ENCODE measurements around the gene RASD2. TPM values are rescaled to one million over a fixed set of nuclear protein-coding genes. Genes with fewer than 3 reads are reported as not detected.

RASD2 gene
- total RNA-seq, 1 experiment from 2014 or later, result 0.42 TPM

- no peak overlapping the region for H3K4me3 Mint-ChIP-seq
- H3K23me2 ChIP-seq (ENCODE audit: insufficient read length, low read depth, low read length, poor library complexity, severe bottlenecking), result no peaks in the 10 kb centered on the region
- H2BK15ac ChIP-seq (ENCODE audit: low read depth, low read length), result no peak overlapping the region
- DNase-seq, result no peak
- no peak overlapping the region for H4K8ac ChIP-seq (replicated peaks; ENCODE audit: insufficient read length, low read depth, low read length)
- H2BK120ac ChIP-seq (ENCODE audit: low read depth, low read length, poor library complexity, severe bottlenecking), result no peak overlapping the region
- H3K79me2 ChIP-seq (ENCODE audit: insufficient read depth, low read length), result no peaks in the 10 kb centered on the region
- no peaks in the 10 kb centered on the region for H3K4me1 ChIP-seq (ENCODE audit: insufficient read depth, low read length)
- H3K36me3 Mint-ChIP-seq (ENCODE audit: insufficient read depth in 1 of 3, low read depth in 3 of 3), result no peaks in the 10 kb centered on the region; a peak in 1 of 7 replicates
- H3K14ac ChIP-seq (ENCODE audit: insufficient read depth, low read length), result no peak overlapping the region
- H3K27ac Mint-ChIP-seq, result peak overlapping the region in 1 of 3 experiments; percentile 20; a peak in 1 of 7 replicates
- H2BK12ac ChIP-seq (ENCODE audit: insufficient read length, low read depth, low read length), result no peak overlapping the region
- no peak overlapping the region for H3K23ac ChIP-seq (ENCODE audit: insufficient read length, low read depth, low read length)
- H3K27me3 ChIP-seq (ENCODE audit: insufficient read depth, low read length), result no peaks in the 10 kb centered on the region
- WGBS (ENCODE audit: extremely low coverage, insufficient read length, low lambda C conversion rate), result no CpG with 5 or more reads among the region's 10 CpGs
- H4K91ac ChIP-seq (ENCODE audit: insufficient read length, low read depth, low read length), result no peak overlapping the region
- H4K20me1 ChIP-seq (ENCODE audit: control insufficient read depth, insufficient read depth, insufficient read length), result no peaks in the 10 kb centered on the region
- no peak overlapping the region for H3K18ac ChIP-seq (ENCODE audit: insufficient read length, low read depth, low read length)
- no peak overlapping the region for H2BK20ac ChIP-seq (ENCODE audit: low read depth, low read length, poor library complexity, severe bottlenecking)
- no peak overlapping the region for H3K4me2 ChIP-seq (ENCODE audit: insufficient read depth, insufficient read length, low read length)
- no peak overlapping the region for H4K5ac ChIP-seq (ENCODE audit: insufficient read length, low read depth, low read length)
- no peak overlapping the region for H3K56ac ChIP-seq (ENCODE audit: insufficient read length, low read depth, low read length)
- no peaks in the 10 kb centered on the region for H3K79me1 ChIP-seq (ENCODE audit: insufficient read depth, low read depth, low read length, poor library complexity, severe bottlenecking)
- no peak overlapping the region for H3K4ac ChIP-seq (ENCODE audit: low read depth, low read length)
- no peaks in the 10 kb centered on the region for H3K9me3 ChIP-seq (ENCODE audit: control insufficient read depth, low read depth, low read length)
- no peak overlapping the region for H3K9ac ChIP-seq (ENCODE audit: extremely low read depth, insufficient read length, low read length)
- peaks cover 11% of the 10 kb centered on the region for H3K27me3 Mint-ChIP-seq (ENCODE audit: low read depth)
- H2BK5ac ChIP-seq (ENCODE audit: insufficient read length, low read length), result no peak overlapping the region
- H3K4me1 Mint-ChIP-seq, result peaks cover 13 to 30% of the 10 kb centered on the region in 2 experiments
- no peak overlapping the region for H2AK5ac ChIP-seq (ENCODE audit: insufficient read length, low read length)
- no peak overlapping the region for H3T11ph ChIP-seq (ENCODE audit: low read length)
- no peaks in the 10 kb centered on the region for H3K9me3 Mint-ChIP-seq
- no peak overlapping the region for H2AFZ ChIP-seq (ENCODE audit: low read length)
- no peak overlapping the region for H3K27ac ChIP-seq (ENCODE audit: insufficient read length, low read depth, low read length)
- no peak for TF ChIP-seq CTCF (conservative IDR thresholded peaks at IDR 0.05)
Measured at GRCh38 chr22:35554297-35554845, 13.7 kb downstream of the RASD2 start.
